ENCODE data around the gene GPBP1.

- TF ChIP-seq POLR2A (IDR thresholded peaks at IDR 0.05; ENCODE audit: low read length), result no peak
- no peak for TF ChIP-seq GATA1 (IDR thresholded peaks at IDR 0.05; ENCODE audit: low read depth, low read length)
Measured at GRCh38 chr5:57277085-57277484, 103.2 kb downstream of the GPBP1 start.

All from erythroblast (primary cell).